Progenitor cell of endocrine pancreas (in vitro differentiated cells): ENCODE measurements around the gene ANKRD24. TPM values are rescaled to one million over a fixed set of nuclear protein-coding genes. Genes with fewer than 3 reads are reported as not detected.

Experiments
- DNase-seq: peaks from one replicate; pipeline ENCODE4 v3.0.0; 2021; ENCODE audit warnings: low spot score; ENCODE audit not compliant: unreplicated experiment
- H3K27ac Mint-ChIP-seq: 2 replicates; pipeline ENCODE4 v1.8.0; 2021; ENCODE audit warnings: mild to moderate bottlenecking, moderate library complexity, mixed read lengths
- H3K27me3 Mint-ChIP-seq: 2 replicates; pipeline ENCODE4 v1.8.0; 2021; ENCODE audit warnings: mixed read lengths
- H3K36me3 Mint-ChIP-seq: 2 replicates; pipeline ENCODE4 v1.8.0; 2022; ENCODE audit warnings: mixed read lengths; ENCODE audit not compliant: insufficient read depth
- H3K4me1 Mint-ChIP-seq: 2 replicates; pipeline ENCODE4 v1.8.0; 2021; ENCODE audit warnings: low read depth, mixed read lengths
- H3K4me3 Mint-ChIP-seq: 2 replicates; pipeline ENCODE4 v1.8.0; 2021; ENCODE audit warnings: low read depth, mild to moderate bottlenecking, moderate library complexity, mixed read lengths
- H3K9me3 Mint-ChIP-seq: 2 replicates; pipeline ENCODE4 v1.8.0; 2021; ENCODE audit warnings: low read depth, mixed read lengths
- CTCF ChIP-seq: fragments of 200-600 bp; sonication (generic); IDR thresholded peaks from one replicate; pipeline ENCODE4 v1.5.0; 2021; ENCODE audit warnings: antibody characterized with exemption, mild to moderate bottlenecking; ENCODE audit not compliant: unreplicated experiment
- total RNA-seq: library from RNA; stranded (reverse); gene quantifications from 2 replicates; pipeline ENCODE4 v1.2.1, GENCODE V29; 2021

Gene ANKRD24
- total RNA-seq, 1 donor from 2014 or later: 1.6 TPM

- no peak overlapping the region for H3K4me3 Mint-ChIP-seq
Observed at GRCh38 chr19:4264812-4265211, 82.3 kb downstream of the ANKRD24 start.

GRCh38 chr19:4266253-4267000 is 83.9 kb downstream of the ANKRD24 start:
- no peak for TF ChIP-seq CTCF
- H3K4me1 Mint-ChIP-seq: no peaks in the 10 kb centered on the region
- H3K27ac Mint-ChIP-seq: no peak overlapping the region
- H3K4me3 Mint-ChIP-seq: no peak overlapping the region
- H3K9me3 Mint-ChIP-seq: no peaks in the 10 kb centered on the region
- H3K36me3 Mint-ChIP-seq: peaks cover 10% of the 10 kb centered on the region
- DNase-seq: no peak
- no peaks in the 10 kb centered on the region for H3K27me3 Mint-ChIP-seq

More at GRCh38 chr19:4264812-4265211, 82.3 kb downstream of the ANKRD24 start:
- Mint-ChIP-seq H3K27me3 (no peaks in the 10 kb centered on the region), H3K27ac (no peak overlapping the region), H3K9me3 (no peaks in the 10 kb centered on the region), H3K4me1 (no peaks in the 10 kb centered on the region), H3K36me3 (peaks cover 12% of the 10 kb centered on the region)
- DNase-seq: no peak
- no peak for TF ChIP-seq CTCF

GRCh38 chr19:4267101-4267900 is 84.8 kb downstream of the ANKRD24 start:
- Mint-ChIP-seq H3K4me3 (no peak overlapping the region), H3K36me3 (peaks cover 10% of the 10 kb centered on the region), H3K4me1 (no peaks in the 10 kb centered on the region), H3K9me3 (no peaks in the 10 kb centered on the region), H3K27me3 (no peaks in the 10 kb centered on the region), H3K27ac (no peak overlapping the region)
- TF ChIP-seq CTCF: peak; percentile 77
- DNase-seq: peak; percentile 56

GRCh38 chr19:4267901-4268815 is 85.7 kb downstream of the ANKRD24 start:
- H3K4me3 Mint-ChIP-seq: no peak overlapping the region
- H3K27ac Mint-ChIP-seq: no peak overlapping the region
- peaks cover 10% of the 10 kb centered on the region for H3K36me3 Mint-ChIP-seq
- no peaks in the 10 kb centered on the region for H3K27me3 Mint-ChIP-seq
- no peak for TF ChIP-seq CTCF
- DNase-seq: no peak
- H3K4me1 Mint-ChIP-seq: no peaks in the 10 kb centered on the region
- H3K9me3 Mint-ChIP-seq: no peaks in the 10 kb centered on the region
